ENCODE results near the gene UBE2O. TPM values are rescaled to one million over a fixed set of nuclear protein-coding genes. Genes with fewer than 3 reads are reported as not detected.

Gene UBE2O
- total RNA-seq, 1 donor from 2014 or later = 18.1 TPM

GRCh38 chr17:76485569-76485968, 32.6 kb upstream of the UBE2O start:
- no peak for DNase-seq

- no peak for DNase-seq
These were observed 31.3 kb upstream of the UBE2O start for GRCh38 chr17:76484228-76484725.

GRCh38 chr17:76481071-76481655, 28.2 kb upstream of the UBE2O start:
- DNase-seq = peak; percentile 65

GRCh38 chr17:76480632-76481031, 27.7 kb upstream of the UBE2O start:
- DNase-seq = peak; percentile 74

- DNase-seq = no peak
These were observed 26.6 kb upstream of the UBE2O start for GRCh38 chr17:76479515-76480060.

GRCh38 chr17:76478730-76479514, 26.0 kb upstream of the UBE2O start:
- no peak for DNase-seq

- no peak for DNase-seq
These were observed 25.1 kb upstream of the UBE2O start for GRCh38 chr17:76478097-76478496.

- no peak for DNase-seq
These were observed 24.6 kb upstream of the UBE2O start for GRCh38 chr17:76477576-76477975.

GRCh38 chr17:76476736-76477135, 23.8 kb upstream of the UBE2O start:
- no peak for DNase-seq

GRCh38 chr17:76475302-76475701, 22.4 kb upstream of the UBE2O start:
- no peak for DNase-seq

GRCh38 chr17:76474894-76475293, 21.9 kb upstream of the UBE2O start:
- no peak for DNase-seq

GRCh38 chr17:76474238-76474637, 21.3 kb upstream of the UBE2O start:
- DNase-seq = no peak

GRCh38 chr17:76473541-76473985, 20.6 kb upstream of the UBE2O start:
- DNase-seq = no peak

- no peak for DNase-seq
These were observed 19.8 kb upstream of the UBE2O start for GRCh38 chr17:76472726-76473125.

GRCh38 chr17:76472258-76472645, 19.3 kb upstream of the UBE2O start:
- DNase-seq = no peak

GRCh38 chr17:76471498-76472257, 18.7 kb upstream of the UBE2O start:
- no peak for DNase-seq

GRCh38 chr17:76469991-76470739, 17.2 kb upstream of the UBE2O start:
- no peak for DNase-seq

GRCh38 chr17:76469076-76469990, 16.4 kb upstream of the UBE2O start:
- DNase-seq = no peak

- no peak for DNase-seq
These were observed 15.7 kb upstream of the UBE2O start for GRCh38 chr17:76468634-76469010.

- DNase-seq = no peak
These were observed 15.1 kb upstream of the UBE2O start for GRCh38 chr17:76467809-76468633.
